HG02852 (cell line): ENCODE results near the gene MAP2K7.
"Not testable (repeated sequence)": the region's sequence is repeated elsewhere in the genome, so short reads cannot be mapped to it uniquely, and the experiment has no call there.

Source experiments
- ATAC-seq: cut with Tn5 transposase; IDR thresholded peaks from one replicate; pipeline ENCODE4 v1.9.1; 2021; ENCODE audit warnings: mild to moderate bottlenecking, moderate library complexity; ENCODE audit not compliant: unreplicated experiment

The MAP2K7 gene

GRCh38 chr19:7907122-7907521 is 3.4 kb downstream of the MAP2K7 start:
- no peak for ATAC-seq

GRCh38 chr19:7907544-7907943 is 3.9 kb downstream of the MAP2K7 start:
- no peak for ATAC-seq

- ATAC-seq, result no peak
These were observed 4.5 kb downstream of the MAP2K7 start for GRCh38 chr19:7908078-7908699.

- no peak for ATAC-seq
These were observed 5.2 kb downstream of the MAP2K7 start for GRCh38 chr19:7908742-7909461.

GRCh38 chr19:7909471-7910067 is 5.9 kb downstream of the MAP2K7 start:
- ATAC-seq, result no peak

- no peak for ATAC-seq
These were observed 6.9 kb downstream of the MAP2K7 start for GRCh38 chr19:7910321-7911161.

- no peak for ATAC-seq
These were observed 7.9 kb downstream of the MAP2K7 start for GRCh38 chr19:7911508-7912143.

GRCh38 chr19:7912144-7912696 is 8.5 kb downstream of the MAP2K7 start:
- no peak for ATAC-seq

GRCh38 chr19:7912697-7913564 is 9.3 kb downstream of the MAP2K7 start:
- ATAC-seq, result no peak

GRCh38 chr19:7913652-7914051 is 10.0 kb downstream of the MAP2K7 start:
- ATAC-seq, result no peak

GRCh38 chr19:7914099-7914498 is 10.4 kb downstream of the MAP2K7 start:
- no peak for ATAC-seq

- no peak for ATAC-seq
These were observed 10.9 kb downstream of the MAP2K7 start, which contains the start of gene TGFBR3L for GRCh38 chr19:7914598-7915045. TGFBR3L (plus strand) TSS chr19:7914830.

- ATAC-seq, result no peak
These were observed 11.8 kb downstream of the MAP2K7 start for GRCh38 chr19:7915250-7916102.

- no peak for ATAC-seq
These were observed 12.7 kb downstream of the MAP2K7 start for GRCh38 chr19:7916103-7916954.

GRCh38 chr19:7916955-7917266 is 13.2 kb downstream of the MAP2K7 start:
- ATAC-seq, result no peak

- ATAC-seq, result no peak
These were observed 13.8 kb downstream of the MAP2K7 start for GRCh38 chr19:7917267-7918061.

- ATAC-seq, result not testable (repeated sequence)
These were observed 14.5 kb downstream of the MAP2K7 start for GRCh38 chr19:7918062-7918614.
